ENCODE results near the gene EIF3J.
"Not testable (repeated sequence)": the region's sequence is repeated elsewhere in the genome, so short reads cannot be mapped to it uniquely, and the experiment has no call there.

EIF3J gene

GRCh38 chr15:44529864-44530604, 6.9 kb upstream of the EIF3J start:
- Histone ChIP-seq H3K27ac (ENCODE audit: low read length) (no peak overlapping the region), H4K20me1 (ENCODE audit: insufficient read depth, low read length) (no peaks in the 10 kb centered on the region), H3K9me3 (ENCODE audit: insufficient read depth, low read length) (no peaks in the 10 kb centered on the region), H3K27me3 (ENCODE audit: low read depth, low read length) (no peaks in the 10 kb centered on the region), H3K79me2 (ENCODE audit: low read length) (no peaks in the 10 kb centered on the region), H3K4me3 (ENCODE audit: low read length) (no peak overlapping the region), H2AFZ (ENCODE audit: low read depth, low read length) (no peak overlapping the region), H3K36me3 (replicated peaks; ENCODE audit: low read depth, low read length) (peaks cover 12% of the 10 kb centered on the region), H3K4me1 (ENCODE audit: low read length) (no peaks in the 10 kb centered on the region), H3K9ac (ENCODE audit: low read length) (no peak overlapping the region), H3K4me2 (ENCODE audit: low read length) (no peak overlapping the region)
- no peak for TF ChIP-seq CTCF (IDR thresholded peaks at IDR 0.05; ENCODE audit: low read depth, low read length)

DNA sequence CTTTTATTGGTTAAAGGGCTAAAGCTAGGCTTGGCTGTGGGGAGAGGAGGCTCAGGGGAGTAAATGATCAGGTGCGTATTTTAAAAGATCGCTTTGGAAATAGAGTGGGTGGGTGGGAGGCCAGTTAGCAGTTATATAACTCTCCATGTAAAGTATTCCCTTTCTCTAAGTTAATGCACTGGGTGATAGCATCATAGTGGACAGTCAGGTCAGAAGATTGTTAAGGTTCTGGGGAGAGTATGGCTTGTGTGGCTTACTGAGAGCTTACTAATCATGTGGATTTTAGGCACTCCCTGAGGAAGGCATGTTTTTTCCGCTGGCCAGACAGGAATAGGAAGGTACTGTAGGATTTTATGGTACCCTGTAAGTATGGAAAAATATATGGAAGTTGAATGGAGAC, 6.3 kb upstream of the EIF3J start:
- Histone ChIP-seq H3K27ac (ENCODE audit: low read length) (no peak overlapping the region), H3K36me3 (replicated peaks; ENCODE audit: low read depth, low read length) (peaks cover 8% of the 10 kb centered on the region), H3K9ac (ENCODE audit: low read length) (no peak overlapping the region), H3K4me1 (ENCODE audit: low read length) (peaks cover under 1% of the 10 kb centered on the region; the same call in 1 of the 2 replicates), H3K27me3 (ENCODE audit: low read depth, low read length) (no peaks in the 10 kb centered on the region), H3K79me2 (ENCODE audit: low read length) (no peaks in the 10 kb centered on the region), H3K4me2 (ENCODE audit: low read length) (no peak overlapping the region), H3K9me3 (ENCODE audit: insufficient read depth, low read length) (no peaks in the 10 kb centered on the region), H4K20me1 (ENCODE audit: insufficient read depth, low read length) (no peaks in the 10 kb centered on the region), H2AFZ (ENCODE audit: low read depth, low read length) (no peak overlapping the region), H3K4me3 (ENCODE audit: low read length) (no peak overlapping the region)
- TF ChIP-seq CTCF (IDR thresholded peaks at IDR 0.05; ENCODE audit: low read depth, low read length) = no peak
- TF ChIP-seq EZH2phosphoT487 (IDR thresholded peaks at IDR 0.05; ENCODE audit: low read depth) = no peak

DNA sequence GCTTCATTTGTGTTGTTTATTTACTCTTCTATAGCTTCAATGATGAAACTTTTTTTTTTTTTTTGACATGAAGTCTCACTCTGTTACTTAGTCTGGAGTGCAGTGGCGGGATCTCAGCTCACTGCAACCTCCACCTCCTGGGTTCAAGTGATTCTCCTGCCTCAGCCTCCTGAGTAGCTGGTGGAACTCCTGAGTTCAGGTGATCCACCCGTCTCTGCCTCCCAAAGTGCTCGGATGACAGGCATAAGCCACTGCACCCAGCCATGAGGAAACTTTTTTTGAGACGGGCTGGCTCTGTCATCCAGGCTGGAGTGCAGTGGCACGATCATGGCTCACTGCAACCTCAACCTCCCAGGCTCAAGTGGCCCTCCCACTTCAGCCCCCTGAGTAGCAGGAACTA, 4.7 kb upstream of the EIF3J start:
- H3K4me2 ChIP-seq (ENCODE audit: low read length) = not testable (repeated sequence)

DNA sequence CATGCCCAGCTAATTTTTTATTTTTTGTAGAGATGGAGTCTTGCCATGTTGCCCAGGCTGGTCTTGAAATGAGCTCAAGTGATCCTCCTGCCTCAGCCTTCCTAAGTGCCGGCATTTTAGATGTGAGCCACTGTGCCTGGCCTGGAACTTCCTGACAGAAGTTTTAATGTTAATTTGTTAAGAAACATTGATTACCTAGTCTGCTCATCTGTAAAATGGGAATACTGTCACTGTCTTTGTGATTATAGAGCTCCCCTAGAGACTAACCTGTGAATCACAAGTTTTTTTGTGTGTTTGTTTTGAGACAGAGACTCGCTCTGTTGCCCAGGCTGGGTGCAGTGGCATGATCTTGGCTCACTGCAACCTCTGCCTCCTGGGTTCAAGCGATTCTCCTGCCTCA, 4.3 kb upstream of the EIF3J start:
- Histone ChIP-seq H2AFZ (ENCODE audit: low read depth, low read length) (no peak overlapping the region), H3K9me3 (ENCODE audit: insufficient read depth, low read length) (no peaks in the 10 kb centered on the region), H3K79me2 (ENCODE audit: low read length) (peaks cover 7% of the 10 kb centered on the region), H3K4me3 (ENCODE audit: low read length) (no peak overlapping the region), H3K36me3 (replicated peaks; ENCODE audit: low read depth, low read length) (no peaks in the 10 kb centered on the region), H3K9ac (ENCODE audit: low read length) (no peak overlapping the region), H3K4me2 (ENCODE audit: low read length) (no peak overlapping the region), H3K27ac (ENCODE audit: low read length) (no peak overlapping the region), H3K4me1 (ENCODE audit: low read length) (peaks cover 4% of the 10 kb centered on the region; the same call in 1 of the 2 replicates), H4K20me1 (ENCODE audit: insufficient read depth, low read length) (no peaks in the 10 kb centered on the region), H3K27me3 (ENCODE audit: low read depth, low read length) (no peaks in the 10 kb centered on the region)
- no peak for TF ChIP-seq EZH2phosphoT487 (IDR thresholded peaks at IDR 0.05; ENCODE audit: low read depth)
- TF ChIP-seq CTCF (IDR thresholded peaks at IDR 0.05; ENCODE audit: low read depth, low read length) = peak; percentile 30

More for the DNA sequence above, 4.7 kb upstream of the EIF3J start:
- H4K20me1 ChIP-seq (ENCODE audit: insufficient read depth, low read length); H3K4me3 ChIP-seq (ENCODE audit: low read length); H3K36me3 ChIP-seq (replicated peaks; ENCODE audit: low read depth, low read length); H3K27me3 ChIP-seq (ENCODE audit: low read depth, low read length); H2AFZ ChIP-seq (ENCODE audit: low read depth, low read length); H3K79me2 ChIP-seq (ENCODE audit: low read length); H3K4me1 ChIP-seq (ENCODE audit: low read length); H3K27ac ChIP-seq (ENCODE audit: low read length); H3K9me3 ChIP-seq (ENCODE audit: insufficient read depth, low read length); H3K9ac ChIP-seq (ENCODE audit: low read length): not testable (repeated sequence)
